Skin of body (tissue), 2 donors: Measurements from ENCODE around the gene HECW1. TPM values are rescaled to one million over a fixed set of nuclear protein-coding genes. Genes with fewer than 3 reads are reported as not detected.
"Not testable (repeated sequence)": the region's sequence is repeated elsewhere in the genome, so short reads cannot be mapped to it uniquely, and the experiment has no call there.

Experiments
- DNase-seq: peaks from one replicate; lab custom pipeline; 2025; lab: John Stamatoyannopoulos, UW
- total RNA-seq: library from RNA; depleted of rRNA; stranded (reverse); fragments of >200 nt; gene quantifications from one replicate; pipeline ENCODE4 v1.2.3, GENCODE V29; 2014

The HECW1 gene
- total RNA-seq = 1.8 TPM

- no peak for DNase-seq
These were observed at the start of gene HECW1 for GRCh38 chr7:43112459-43112940. Gene HECW1, plus strand, starts transcription at chr7:43112647. Its CDS starts 131,259 bp downstream, at chr7:43243906.

GRCh38 chr7:43071604-43072003, 40.8 kb upstream of the HECW1 start:
- DNase-seq = no peak

GRCh38 chr7:43072530-43072929, 39.9 kb upstream of the HECW1 start:
- DNase-seq = no peak

- not testable (repeated sequence) for DNase-seq
These were observed 38.6 kb upstream of the HECW1 start for GRCh38 chr7:43073811-43074210.

GRCh38 chr7:43076189-43076605, 36.2 kb upstream of the HECW1 start:
- DNase-seq = no peak

GRCh38 chr7:43076606-43077005, 35.8 kb upstream of the HECW1 start:
- DNase-seq = no peak

GRCh38 chr7:43077285-43077684, 35.2 kb upstream of the HECW1 start:
- DNase-seq = no peak

- DNase-seq = no peak
These were observed 34.6 kb upstream of the HECW1 start for GRCh38 chr7:43077732-43078391.

GRCh38 chr7:43078794-43079193, 33.7 kb upstream of the HECW1 start:
- DNase-seq = no peak

GRCh38 chr7:43081603-43082002, 30.8 kb upstream of the HECW1 start:
- no peak for DNase-seq

GRCh38 chr7:43083106-43083505, 29.3 kb upstream of the HECW1 start:
- no peak for DNase-seq

GRCh38 chr7:43085017-43085416, 27.4 kb upstream of the HECW1 start:
- no peak for DNase-seq

GRCh38 chr7:43085992-43086391, 26.5 kb upstream of the HECW1 start:
- DNase-seq = no peak

- DNase-seq = no peak
These were observed 19.6 kb upstream of the HECW1 start for GRCh38 chr7:43092819-43093218.

GRCh38 chr7:43096875-43097274, 15.6 kb upstream of the HECW1 start:
- DNase-seq = no peak

GRCh38 chr7:43099750-43100149, 12.7 kb upstream of the HECW1 start:
- DNase-seq = no peak

GRCh38 chr7:43104874-43105520, 7.5 kb upstream of the HECW1 start:
- DNase-seq = no peak

- no peak for DNase-seq
These were observed 6.8 kb upstream of the HECW1 start for GRCh38 chr7:43105521-43106120.

- peak; percentile 9 for DNase-seq
These were observed 4.0 kb upstream of the HECW1 start for GRCh38 chr7:43108255-43109011.

- peak; percentile 63 for DNase-seq
These were observed 1.5 kb upstream of the HECW1 start for GRCh38 chr7:43110791-43111535.
